Measurements from ENCODE around the gene RFX8.
"Not testable (repeated sequence)": the region's sequence is repeated elsewhere in the genome, so short reads cannot be mapped to it uniquely, and the experiment has no call there.

RFX8 gene

GRCh38 chr2:101371636-101372035 lies 103.3 kb downstream of the RFX8 start:
- DNase-seq = no peak

- no peak for DNase-seq
These were observed 105.8 kb downstream of the RFX8 start for GRCh38 chr2:101369100-101369499.

GRCh38 chr2:101368376-101368775 lies 106.5 kb downstream of the RFX8 start:
- no peak for DNase-seq

- no peak for DNase-seq
These were observed 107.4 kb downstream of the RFX8 start for GRCh38 chr2:101367508-101367907.

- DNase-seq = no peak
These were observed 110.0 kb downstream of the RFX8 start for GRCh38 chr2:101364878-101365277.

GRCh38 chr2:101362777-101363176 lies 112.1 kb downstream of the RFX8 start:
- no peak for DNase-seq

GRCh38 chr2:101362316-101362715 lies 112.6 kb downstream of the RFX8 start:
- no peak for DNase-seq

GRCh38 chr2:101361522-101361921 lies 113.4 kb downstream of the RFX8 start:
- DNase-seq = peak; percentile 31

GRCh38 chr2:101361121-101361520 lies 113.8 kb downstream of the RFX8 start:
- DNase-seq = no peak

- no peak for DNase-seq
These were observed 114.7 kb downstream of the RFX8 start for GRCh38 chr2:101360232-101360631.

- no peak for DNase-seq
These were observed 115.4 kb downstream of the RFX8 start for GRCh38 chr2:101359410-101359954.

- DNase-seq = no peak
These were observed 117.5 kb downstream of the RFX8 start for GRCh38 chr2:101357376-101357775.

- DNase-seq = no peak
These were observed 118.4 kb downstream of the RFX8 start for GRCh38 chr2:101356521-101356920.

GRCh38 chr2:101356055-101356454 lies 118.9 kb downstream of the RFX8 start:
- no peak for DNase-seq

GRCh38 chr2:101355401-101356054 lies 119.4 kb downstream of the RFX8 start:
- no peak for DNase-seq

- DNase-seq = no peak
These were observed 120.2 kb downstream of the RFX8 start for GRCh38 chr2:101354420-101355311.

- not testable (repeated sequence) for DNase-seq
These were observed 122.3 kb downstream of the RFX8 start for GRCh38 chr2:101352631-101353030.

GRCh38 chr2:101351207-101351606 lies 123.7 kb downstream of the RFX8 start:
- no peak for DNase-seq

- DNase-seq = no peak
These were observed 124.8 kb downstream of the RFX8 start for GRCh38 chr2:101349893-101350662.

GRCh38 chr2:101348883-101349282 lies 126.0 kb downstream of the RFX8 start:
- DNase-seq = no peak

Measured in CD4-positive, alpha-beta T cell treated with Interleukin-15 for 1 hour (primary cell).